GM21528 (cell line): ENCODE results near the gene PRM3.

Source experiments
- ATAC-seq: cut with Tn5 transposase; IDR thresholded peaks from one replicate; pipeline ENCODE4 v1.9.1; 2021; ENCODE audit warnings: mild to moderate bottlenecking, moderate library complexity; ENCODE audit not compliant: unreplicated experiment, low FRiP score

PRM3 gene

DNA sequence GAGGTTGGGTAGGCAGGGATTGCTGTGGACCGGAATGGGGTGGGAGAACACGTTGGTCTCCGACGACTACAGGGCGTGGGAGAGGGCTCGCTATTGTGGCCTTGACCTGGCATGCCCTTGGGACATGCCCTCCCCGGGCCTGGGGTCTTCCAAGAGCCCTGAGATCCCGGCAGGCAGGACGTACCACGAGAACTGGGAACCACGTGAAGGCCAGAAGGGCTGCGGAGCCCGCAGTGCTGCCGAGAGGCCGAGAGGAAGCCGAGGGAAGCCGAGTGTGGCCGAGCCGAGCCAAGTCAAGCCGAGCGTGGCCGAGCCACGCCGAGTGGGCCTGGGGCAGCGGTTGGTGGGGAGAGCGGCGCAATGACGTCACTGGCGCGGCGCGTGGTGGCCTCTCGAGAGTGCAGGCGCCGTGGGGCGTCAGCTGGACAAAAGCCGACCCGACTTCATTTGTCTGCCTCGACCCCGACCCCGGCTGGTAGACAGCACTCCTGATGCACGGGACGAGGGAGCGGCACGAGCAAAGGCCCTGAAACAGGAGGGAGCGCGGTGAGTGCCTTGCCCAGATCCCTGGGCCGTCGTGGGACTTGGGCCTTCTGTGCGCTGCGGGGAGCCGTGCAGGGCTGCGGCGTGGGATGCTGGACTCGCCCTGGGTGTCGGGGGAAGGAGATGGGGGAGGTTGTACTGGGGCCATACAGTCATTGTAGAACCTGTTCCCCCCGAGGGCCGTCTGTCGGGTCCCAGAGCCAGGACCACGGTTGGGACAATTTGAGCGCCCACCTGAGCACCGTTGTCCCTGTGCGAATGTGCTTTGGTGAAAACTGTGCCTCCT, 24.0 kb downstream of the PRM3 start:
- no peak for ATAC-seq

DNA sequence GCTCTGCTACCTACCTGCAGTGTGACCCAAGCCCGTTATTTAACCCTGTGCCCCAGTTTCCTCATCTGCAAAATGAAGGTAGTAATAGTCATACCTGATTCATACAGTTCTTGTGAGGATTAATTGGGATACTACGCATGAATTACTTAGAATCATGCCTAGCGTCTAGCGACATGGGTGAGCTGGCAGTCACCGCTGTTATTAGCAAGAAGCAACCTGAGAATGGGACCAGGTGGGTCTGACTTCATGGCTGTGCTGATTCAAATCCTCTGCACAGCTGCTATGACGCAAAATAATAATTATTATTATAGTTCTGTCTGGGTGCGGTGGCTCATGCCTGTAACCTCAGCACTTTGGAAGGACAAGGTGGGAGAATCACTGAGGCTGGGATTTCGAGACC, 25.3 kb downstream of the PRM3 start:
- ATAC-seq = no peak

DNA sequence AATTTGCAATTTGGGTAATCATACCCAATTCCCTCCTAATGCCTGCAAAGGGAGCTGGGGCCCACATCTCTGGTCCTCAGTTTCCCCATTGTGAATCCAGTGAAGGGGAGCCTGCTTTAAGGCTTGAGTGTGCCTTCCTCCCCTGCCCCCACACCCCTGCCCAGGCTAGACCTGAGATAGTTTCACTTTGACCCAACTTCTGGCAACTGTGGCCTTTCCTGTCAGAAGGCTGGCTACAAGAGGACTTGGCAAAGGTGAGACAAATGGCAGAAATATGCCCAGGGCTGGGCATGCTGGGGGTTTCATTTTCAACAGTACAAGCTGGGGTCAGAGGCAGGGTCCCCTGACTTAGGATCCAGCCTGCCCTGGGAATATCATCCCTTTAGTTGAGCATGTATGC, 27.4 kb downstream of the PRM3 start:
- ATAC-seq = no peak

DNA sequence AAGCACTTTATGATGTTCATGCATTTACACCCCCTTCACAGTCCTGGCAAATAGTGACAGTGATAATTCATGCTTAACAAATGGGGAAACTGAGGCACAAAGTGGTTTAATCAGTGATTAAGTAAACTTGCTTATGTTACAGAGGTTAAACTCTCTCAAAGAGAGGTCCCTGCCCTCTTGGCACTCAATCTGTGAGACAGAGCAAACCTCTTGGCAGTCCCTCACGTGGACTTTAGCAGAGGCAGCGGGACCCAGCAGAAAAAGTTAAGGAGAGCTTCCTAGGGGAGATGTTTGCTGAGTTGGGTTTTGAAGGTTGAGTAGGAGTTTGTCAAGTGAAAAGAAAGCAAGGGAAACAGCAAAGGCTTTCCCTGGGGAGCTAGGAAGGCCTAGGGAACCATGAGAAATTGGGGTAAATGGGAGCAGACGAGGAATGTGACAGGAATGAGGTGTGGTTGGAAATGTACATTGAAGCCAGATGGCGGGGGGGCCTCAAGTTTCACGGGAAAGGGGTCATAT, 28.1 kb downstream of the PRM3 start:
- no peak for ATAC-seq

DNA sequence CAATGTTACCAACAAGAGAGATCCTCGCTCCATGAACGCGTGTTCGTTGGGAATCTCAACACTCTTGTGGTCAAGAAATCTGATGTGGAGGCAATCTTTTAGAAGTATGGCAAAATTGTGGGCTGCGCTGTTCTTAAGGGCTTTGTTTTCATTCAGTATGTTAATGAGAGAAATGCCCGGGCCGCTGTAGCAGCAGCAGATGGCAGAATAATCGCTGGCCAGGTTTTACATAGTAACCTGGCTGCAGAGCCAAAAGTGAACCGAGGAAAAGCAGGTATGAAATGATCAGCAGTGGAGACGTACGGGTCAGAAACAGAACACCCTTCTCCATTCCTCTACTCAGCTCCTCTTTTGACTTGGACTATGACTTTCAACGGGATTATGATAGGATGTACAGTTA, 30.8 kb downstream of the PRM3 start:
- no peak for ATAC-seq

DNA sequence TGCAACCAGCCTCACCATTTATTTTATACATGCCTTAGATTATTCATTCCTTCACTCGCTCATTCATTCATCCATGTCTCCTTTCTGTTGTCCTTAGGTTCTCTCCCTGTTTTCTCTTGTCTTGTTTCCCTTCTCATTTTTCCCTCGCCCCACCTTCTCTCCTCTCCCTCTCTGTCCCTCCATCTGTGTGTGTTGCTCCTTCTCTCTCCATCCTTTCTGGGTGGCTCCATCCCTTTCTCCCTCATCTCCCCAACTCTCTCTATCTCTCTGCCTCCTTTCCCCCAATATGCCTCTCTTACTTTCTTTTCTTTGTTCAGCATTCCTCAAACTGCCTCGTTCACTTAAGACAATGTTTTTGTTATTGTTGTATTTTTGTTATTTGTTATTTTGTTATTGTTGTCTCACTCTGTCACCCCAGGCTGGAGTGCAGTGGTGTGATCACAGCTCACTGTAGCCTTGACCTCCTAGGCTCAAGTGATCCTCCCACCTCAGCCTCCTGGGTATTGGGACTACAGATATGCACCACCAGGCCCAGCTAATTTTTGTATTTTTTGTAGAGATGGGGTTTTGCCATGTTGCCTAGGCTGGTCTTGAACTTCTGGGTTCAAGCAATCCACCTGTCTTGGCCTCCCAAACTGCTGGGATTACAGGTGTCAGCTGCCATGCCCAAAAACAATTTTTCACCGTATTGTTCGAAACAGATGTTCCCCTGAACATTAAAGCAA, 31.8 kb downstream of the PRM3 start:
- ATAC-seq = no peak

DNA sequence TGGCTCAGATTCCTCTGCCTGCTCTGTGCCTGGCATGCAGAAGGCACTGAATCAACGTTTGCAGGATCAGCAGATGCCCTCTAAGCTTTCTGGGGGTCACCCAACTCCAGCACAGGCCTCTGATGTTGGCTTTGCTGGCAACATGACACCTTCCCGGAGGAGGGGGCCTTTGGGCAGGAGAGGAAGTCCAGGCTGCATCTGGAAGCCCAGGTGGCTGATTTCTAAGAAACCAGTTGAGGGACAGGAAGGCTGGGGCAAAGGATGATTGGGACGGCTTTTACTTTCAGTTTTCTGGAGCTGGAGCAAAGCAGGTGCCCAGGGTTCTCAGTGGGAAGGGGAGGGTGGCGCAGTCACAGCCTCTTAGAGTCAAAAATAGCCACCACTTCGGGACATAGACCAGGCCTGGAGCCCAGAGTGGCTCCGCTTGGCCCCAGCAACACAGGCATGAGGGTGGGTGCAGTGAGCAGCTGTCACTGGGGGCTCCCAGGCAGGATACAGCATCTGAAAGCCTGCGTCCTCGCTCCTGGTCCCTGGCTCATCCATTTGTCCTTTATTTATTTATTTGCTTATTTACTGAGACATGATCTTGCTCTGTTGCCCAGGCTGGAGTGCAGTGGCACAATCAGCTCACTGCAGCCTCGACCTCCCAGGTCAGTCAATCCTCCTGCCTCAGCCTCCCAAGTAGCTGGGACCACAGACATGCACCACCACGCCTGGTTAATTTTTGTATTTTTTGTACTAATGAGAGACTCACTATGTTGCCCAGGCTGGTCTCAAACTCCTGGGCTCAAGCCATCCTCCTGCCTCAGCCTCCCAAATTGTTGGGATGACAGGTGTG, 32.6 kb downstream of the PRM3 start:
- no peak for ATAC-seq

DNA sequence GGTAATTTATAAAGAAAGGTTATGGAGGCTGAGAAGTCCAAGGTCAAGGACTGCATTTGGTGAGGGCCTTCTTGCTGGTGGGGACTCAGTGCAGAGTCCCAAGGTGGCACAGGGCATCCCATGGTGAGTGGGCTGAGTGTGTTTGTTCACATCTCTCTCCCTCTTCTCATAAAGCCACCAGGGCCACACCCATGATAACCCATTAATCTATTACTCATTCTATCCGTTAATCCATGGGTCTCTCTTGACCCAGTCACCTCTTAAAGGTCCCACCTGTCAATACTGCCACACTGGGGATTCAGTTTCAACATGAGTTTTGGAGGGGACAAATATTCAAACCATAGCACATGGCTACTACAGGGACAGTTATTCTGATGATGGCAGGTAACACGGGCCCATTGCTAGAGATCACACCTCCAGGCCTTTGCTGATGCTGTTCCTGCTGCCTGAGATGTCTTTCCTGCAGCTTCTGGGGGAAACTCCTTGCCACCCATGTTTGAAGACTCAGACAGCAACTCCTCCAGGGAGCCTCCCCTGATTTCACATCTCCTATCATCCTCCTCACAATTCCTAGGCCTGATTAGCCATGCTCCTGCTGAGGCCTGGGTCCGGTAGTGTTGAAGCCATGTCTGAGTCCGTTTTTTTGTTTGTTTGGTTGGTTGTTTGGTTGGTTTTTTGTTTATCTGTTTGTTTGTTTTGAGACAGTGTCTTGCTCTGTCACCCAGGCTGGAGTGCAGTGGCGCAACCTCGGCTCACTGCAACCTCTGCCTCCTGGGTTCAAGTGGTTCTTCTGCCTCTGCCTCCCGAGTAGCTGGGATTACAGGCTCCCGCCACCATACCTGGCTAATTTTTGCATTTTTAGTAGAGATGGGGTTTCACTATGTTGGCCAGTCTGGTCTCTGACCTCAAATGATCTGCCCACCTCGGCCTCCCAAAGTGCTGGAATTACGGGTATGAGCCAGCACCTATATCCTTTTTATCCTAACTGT, 33.5 kb downstream of the PRM3 start:
- ATAC-seq = no peak

DNA sequence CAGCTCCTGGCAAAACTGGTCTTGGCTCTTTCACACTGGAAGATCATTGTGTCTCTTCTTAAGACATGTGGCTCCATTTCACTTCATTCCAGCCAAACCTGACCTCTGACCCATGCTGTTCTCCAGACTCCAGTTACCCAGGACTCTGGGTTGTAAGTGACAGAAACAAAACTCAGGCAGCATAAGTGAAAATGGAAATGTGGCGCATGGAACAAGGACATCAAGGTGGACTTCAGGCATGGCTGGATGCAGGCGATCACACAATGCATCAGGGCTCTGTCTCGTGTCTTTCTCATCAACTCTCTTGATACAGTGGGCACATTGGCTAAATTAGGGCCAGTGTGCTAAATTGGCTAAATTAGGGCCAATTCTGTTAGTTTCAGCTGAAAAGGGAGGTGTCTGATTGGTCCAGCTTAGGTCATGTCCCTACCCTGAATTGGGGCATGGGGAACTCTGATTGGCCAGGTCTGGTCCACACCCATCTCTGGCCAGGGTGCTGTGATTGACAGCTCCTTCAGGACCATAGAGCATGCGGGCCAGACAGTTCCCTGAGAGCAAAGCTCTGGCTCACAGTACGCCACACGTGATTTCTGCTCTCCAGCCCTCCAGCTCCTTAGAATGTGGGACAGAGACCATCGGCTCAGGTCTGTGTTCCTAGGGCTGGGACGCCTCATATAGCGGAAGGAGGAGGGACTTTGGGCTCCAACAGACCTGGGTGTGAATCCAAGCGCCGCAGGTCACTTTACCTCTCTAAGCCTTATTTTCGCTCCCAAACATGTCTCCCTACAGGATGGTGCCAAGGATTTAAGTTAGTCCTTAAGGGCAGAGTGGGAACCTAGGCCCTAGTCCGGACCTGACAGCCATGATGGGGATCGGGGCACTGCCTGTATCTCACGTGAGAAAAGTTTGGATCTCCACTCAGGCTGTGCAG, 34.9 kb downstream of the PRM3 start:
- no peak for ATAC-seq

DNA sequence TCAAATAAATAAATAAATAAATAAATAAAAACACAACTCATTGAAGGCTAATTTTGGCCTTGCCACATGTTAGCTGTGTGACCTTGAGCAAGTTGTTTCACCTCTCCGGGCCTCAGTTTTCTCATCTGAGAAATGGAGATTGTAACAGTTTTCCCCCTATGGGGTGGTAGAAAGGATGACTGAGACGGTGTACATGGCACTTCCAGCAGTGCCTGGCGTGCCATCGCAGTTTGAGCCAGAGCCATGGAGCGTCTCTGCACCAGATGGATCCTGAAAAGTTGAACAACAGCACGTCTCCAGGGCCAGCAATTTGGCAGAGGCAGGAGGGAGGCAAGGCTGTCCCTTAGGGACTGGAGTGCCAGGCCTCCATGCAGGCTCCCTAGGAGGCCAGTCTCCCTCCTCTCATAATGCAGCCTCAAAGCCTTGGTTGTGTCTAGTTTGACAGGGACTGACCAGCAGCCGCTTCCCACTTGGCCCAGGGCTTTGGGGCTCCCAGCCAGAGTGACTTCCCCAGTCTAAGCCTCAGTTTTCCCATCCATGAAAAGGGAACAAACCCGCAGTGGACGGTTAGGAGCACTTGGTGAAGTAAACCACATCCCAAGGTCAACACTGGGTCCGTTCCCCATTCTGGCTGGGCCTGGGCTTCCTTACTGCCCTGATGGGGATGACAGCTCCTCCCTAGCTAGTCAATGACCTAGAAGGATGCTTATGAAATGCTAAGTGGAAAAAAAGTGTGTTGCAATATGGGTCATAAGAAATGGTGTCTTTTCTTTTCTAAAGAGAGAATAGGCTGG, 36.8 kb downstream of the PRM3 start:
- no peak for ATAC-seq

DNA sequence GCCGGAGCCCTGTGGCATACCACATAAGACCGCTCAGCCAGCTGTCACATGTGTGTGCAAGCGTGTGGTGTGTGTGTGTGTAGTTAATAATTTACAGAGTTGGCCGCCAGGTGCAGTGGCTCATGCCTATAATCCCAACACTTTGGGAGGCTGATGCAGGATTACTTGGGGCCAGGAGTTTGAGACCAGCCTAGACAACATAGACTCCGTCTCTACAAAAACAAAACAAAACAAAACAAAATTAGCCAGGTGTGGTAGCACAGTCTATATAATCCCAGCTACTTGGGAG, 37.8 kb downstream of the PRM3 start:
- ATAC-seq = no peak

DNA sequence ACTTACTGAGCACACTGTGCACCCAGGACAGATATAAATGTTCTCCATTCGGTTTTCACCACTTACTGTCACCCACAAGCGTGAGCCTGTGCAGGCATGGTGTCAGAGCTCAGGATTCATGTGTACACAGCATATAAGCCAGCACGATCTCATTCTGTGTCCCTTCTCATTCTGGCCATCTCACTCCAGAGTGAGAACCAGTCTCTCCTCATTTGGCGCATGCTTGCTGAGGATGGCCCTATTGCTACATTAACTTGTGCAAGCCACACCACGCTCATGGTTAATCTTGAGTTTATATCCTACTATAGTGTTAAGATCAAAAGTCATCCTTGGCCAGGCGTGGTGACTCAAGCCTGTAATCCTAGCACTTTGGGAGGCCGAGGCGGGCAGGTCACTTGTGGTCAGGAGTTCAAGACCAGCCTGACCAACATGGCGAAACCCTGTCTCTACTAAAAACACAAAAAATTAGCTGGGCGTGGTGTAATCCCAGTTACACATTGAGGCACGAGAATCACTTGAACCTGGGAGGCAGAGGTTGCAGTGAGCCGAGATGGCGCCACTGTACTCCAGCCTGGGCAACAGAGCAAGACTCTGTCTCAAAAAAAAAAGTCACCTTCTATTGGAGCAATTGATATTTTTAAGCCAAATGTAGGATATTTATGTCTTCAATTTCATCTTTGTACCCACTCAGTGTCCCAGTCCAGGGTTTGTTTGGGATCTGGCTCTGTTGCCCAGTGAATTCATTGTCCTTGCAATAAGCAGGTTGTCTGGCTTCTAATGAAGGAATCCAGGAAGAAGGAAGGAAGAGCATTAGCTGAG, 38.3 kb downstream of the PRM3 start:
- no peak for ATAC-seq

DNA sequence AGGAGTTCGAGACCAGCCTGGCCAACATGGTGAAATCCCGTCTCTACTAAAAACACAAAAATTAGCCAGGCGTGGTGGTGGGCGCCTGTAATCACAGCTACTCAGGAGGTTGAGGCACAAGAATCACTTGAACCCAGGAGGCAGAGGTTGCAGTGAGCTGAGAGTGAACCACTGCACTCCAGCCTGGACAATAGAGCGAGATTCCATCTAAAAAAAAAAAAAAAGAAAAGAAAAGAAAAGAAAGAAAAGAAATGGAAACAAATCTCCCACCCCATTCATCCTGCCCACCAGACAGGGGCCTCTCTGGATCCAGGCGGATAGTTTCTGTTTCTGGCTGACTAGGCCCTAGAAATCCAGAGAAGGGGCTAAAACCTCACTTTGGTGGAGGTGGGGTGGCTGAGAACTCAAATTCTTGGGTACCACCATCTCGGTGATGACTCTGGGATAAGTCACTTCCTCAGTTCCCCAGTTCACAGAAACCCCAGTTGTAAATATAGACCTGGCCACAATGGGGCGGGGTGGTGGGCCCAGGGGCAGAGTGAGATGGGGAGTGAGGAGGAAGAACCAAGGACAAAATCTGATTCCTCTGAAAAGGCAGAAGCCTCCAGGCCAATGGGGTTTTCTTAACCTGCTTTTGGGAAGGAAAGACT, 39.6 kb downstream of the PRM3 start:
- ATAC-seq = no peak

DNA sequence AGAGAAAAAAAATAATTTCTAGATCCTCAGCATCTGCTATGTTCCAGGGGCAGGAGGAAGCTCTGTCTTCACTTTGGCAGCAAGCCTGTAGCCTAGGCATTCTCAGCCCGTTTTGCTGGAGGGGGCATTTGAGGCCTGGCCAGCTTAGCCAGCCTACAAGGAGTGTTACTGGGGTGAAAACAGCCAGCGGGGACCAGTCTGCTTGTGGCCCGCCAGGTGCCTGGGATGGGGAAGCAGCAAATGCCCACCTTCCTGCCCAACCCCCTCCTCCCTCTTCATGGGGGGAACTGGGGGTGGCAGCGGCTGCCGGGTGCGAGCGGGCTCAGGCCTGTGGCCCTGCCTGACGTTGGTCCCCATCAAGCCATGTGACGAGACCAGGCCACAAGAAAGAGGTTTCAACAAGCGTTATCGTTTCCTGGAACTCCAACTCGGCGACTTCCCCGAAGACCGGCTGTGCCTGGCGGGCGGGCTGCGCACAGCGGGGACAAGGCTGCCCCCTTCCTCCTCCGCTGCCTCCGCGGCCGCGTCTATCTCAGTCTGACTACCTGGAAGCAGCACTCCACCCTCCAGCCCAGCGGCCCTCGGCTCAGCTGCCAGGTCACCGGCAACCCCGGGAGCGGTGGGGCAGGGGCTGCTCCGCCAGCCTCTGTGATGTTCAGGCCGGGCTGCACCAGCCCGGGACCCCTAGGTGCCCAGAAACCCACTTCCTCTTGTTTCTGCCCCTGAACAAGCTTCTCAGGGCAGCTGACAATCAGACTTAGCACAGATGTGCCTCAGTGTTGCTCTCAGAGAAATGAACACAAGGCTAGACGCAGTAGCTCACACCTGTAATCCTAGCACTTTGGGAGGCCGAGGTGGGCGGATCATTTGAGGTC, 40.3 kb downstream of the PRM3 start:
- peak; percentile 59 for ATAC-seq

DNA sequence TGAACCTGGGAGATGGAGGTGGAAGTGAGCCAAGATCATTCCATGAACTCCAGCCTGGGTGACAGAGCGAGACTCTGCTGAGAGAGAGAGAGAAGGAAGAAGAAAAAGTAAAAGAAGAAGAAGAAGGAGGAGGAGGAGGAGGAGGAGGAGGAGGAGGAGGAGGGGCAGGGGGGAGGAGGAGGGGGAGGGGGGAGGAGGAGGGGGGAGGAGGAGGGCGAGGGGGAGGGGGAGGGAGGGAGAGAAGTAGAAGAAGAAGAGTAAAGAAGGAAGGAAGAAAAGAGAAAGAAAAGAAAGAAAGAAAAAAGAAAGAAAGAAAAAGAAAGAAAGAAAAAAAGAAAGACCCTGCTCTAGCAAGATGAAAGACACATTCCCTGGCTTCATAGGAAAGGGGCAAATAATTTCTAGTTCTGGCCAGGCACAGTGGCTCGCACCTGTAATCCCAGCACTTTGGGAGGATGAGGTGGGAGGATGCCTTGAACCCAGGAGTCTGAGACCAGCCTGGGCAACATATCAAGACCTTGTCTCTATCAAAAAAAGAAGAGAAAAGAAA, 41.1 kb downstream of the PRM3 start:
- no peak for ATAC-seq
